ENCODE measurements around the gene SPAG8.

SPAG8 gene

GRCh38 chr9:35811381-35812024 is 559 bp downstream of the SPAG8 start:
- DNase-seq (ENCODE audit: low read depth in 2 of 2), result no peak

DNA sequence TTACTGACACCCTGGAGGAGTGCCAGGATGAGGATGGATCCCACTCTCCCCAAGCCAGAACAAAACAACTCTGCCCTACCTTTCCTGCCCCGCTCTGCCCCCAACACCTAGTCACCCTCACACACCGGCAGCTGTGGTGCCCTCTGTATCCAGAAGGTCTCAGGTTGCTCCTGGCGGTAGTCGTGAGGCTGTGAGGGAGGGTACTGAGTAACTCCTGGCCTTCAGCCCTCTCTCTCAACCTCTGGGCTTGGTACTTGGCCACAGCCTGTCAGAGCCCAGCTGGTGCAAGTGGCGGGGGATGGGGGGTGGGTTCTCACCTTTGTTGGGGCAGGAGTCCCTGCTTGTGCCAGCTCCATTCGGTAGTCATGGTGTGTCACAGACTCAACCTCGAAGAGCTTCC is 1.9 kb downstream of the SPAG8 start:
- no peak for DNase-seq (ENCODE audit: low read depth in 2 of 2)

GRCh38 chr9:35808433-35808832 is 3.6 kb downstream of the SPAG8 start:
- DNase-seq (ENCODE audit: low read depth in 2 of 2), result no peak

- DNase-seq (ENCODE audit: low read depth in 2 of 2), result no peak
Measured at GRCh38 chr9:35806101-35806500, 6.0 kb downstream of the SPAG8 start.

DNA sequence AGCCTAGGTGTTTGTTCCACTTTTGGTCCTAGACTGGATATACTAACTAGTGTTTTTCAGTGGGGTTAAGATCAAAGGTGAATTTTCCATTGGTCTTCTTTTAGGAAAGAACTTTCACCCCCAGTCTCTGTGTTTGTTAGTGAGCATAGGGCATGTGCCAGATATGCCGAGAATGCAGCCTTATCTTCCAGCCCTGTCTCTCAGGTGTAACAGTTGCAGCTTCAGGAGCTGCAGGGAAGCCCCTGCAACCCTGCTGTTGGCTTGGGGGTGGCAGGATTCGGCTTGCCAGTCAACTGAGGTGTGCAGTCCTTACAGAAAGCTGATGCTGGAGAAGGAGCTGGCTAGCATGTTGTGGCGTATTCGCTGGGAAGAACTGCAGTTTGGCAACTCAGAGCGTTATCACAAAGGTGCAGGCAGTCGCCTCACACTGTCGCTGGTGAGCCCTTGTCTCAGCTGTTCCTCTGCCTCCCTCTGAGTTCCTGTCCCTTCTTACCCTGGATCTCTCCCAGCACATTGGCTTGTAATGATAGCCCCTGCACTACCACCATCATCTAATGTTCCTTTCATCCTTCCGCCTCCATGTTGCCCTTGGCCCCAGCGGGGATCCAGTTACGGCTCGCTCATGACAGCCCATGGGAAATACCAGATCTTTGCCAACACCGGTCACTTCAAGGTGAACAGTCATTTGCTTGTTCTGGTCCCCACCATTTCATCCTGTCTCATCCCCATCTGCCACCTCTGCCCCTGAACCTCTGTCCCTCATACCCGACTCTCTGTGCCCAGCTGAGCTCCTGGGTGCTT is 10.5 kb downstream of the SPAG8 start:
- no peak for DNase-seq (ENCODE audit: low read depth in 2 of 2)

DNA sequence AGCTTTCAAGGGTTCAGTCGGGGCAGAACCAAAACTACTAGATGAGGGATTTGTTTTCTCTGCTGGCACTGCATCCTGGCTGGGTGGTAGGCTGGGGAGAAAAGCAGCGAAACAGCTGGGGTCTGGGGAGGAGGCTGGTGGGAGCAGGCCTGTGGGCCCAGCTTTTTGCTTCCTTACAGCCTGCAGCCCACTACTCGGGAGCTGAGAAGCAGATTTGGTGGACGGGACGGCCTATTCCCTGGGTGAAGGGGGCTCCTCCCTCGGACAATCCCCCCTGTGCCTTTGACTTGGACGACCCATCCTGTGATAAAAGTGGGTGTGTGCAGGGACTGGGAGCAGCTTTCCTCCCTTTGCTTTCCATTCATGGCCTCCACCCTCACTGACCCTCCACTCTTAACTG is 11.5 kb downstream of the SPAG8 start:
- no peak for DNase-seq (ENCODE audit: low read depth in 2 of 2)

GRCh38 chr9:35798658-35799374 is 13.2 kb downstream of the SPAG8 start:
- DNase-seq (ENCODE audit: low read depth in 2 of 2), result no peak

DNA sequence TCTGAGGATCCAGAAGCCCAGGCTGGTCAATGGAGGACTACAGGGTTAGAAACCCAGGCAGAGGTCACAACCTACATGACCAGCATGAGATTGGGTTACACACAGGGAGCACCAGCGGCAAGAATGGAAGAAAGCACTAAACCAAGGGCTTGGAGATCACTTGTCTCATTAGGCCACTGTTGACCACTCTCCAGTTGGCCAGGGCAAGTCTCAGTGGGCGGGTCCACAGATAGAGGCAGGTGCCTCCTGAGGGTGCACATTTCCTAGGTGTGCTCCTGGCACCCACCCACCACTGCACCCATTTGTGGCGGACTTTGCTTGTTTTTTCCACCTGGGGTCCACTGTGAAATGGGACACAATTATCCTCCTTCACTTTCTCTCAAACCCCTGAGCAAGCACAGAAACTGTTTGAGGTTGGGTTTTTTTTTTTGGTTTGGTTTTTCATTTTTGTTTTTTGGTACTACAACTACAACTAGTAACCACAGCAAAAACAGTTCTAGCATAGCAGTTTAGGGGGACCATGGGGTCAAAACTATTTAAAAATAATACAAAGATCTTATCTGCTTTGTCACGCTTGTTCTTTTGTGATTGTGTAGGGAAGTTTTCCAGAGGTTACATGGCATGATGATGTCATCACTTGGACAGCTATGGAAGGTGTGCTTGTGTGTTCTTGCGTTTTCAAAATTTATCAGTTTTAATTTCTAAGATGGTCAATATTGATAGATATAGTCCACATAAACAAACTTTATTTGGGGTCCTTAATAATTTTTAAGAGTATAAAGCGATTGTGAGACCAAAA is 14.6 kb downstream of the SPAG8 start:
- no peak for DNase-seq (ENCODE audit: low read depth in 2 of 2)

DNA sequence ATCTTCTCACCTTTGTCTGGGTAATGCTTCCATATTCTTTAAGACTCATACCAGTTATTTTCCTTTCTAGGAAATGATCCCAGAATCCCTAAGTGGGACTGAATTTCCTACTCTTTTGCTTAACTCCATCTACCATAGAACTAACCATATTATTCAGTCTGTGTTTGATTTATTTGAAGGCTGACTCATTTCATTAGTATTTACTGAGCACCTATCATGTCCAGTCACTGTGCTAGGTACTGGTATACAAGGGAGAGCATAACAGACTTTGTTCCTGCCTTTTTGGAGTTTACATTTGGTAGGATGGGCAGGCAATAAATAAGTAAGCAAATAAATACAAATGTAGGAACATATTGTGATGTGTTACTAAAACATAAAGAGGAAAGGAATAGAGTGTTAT is 16.4 kb downstream of the SPAG8 start:
- DNase-seq (ENCODE audit: low read depth in 2 of 2), result no peak

GRCh38 chr9:35793461-35793860 is 18.6 kb downstream of the SPAG8 start:
- no peak for DNase-seq (ENCODE audit: low read depth in 2 of 2)

GRCh38 chr9:35792826-35793225 is 19.2 kb downstream of the SPAG8 start:
- no peak for DNase-seq (ENCODE audit: low read depth in 2 of 2)

GRCh38 chr9:35792024-35792813 is 19.8 kb downstream of the SPAG8 start:
- DNase-seq (ENCODE audit: low read depth in 2 of 2), result no peak

DNA sequence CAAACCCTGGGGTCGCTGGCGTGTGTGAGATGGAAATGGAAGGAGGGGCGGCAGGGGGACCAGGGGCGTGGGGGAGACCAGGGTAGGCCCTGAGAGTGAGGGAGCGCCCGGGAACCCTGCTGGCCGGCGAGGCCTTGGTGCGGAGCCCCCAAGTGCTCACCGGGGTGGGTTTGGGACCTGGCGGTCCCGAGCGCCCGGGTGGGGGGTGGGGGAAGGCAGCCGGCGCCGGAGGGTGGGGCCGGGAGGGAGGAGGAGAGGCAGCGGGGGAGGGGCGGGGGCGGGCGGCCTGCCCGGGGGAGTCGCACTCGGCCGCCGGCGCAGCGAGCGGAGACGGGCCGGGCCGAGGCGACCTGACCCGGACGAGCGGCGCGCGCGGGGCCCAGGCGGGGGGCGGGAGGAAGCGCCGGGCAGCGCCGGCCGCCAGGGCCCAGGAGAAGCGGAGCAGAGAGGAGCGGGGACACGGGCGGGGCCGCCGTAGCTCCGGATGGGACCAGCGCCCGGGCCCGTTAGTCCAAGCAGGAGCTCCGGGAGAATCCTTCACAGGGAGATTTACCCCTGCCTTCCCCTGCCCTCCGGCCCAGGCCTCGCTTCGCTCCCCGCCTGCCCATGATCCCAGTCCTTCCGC is 20.7 kb downstream of the SPAG8 start, which contains the start of gene NPR2:
NPR2 (plus strand) TSS at position 295 of the 625 bp plus-strand sequence. CDS start 818 bp downstream, outside the sequence.
- no peak for DNase-seq (ENCODE audit: low read depth in 2 of 2)

GRCh38 chr9:35790385-35791296 is 21.4 kb downstream of the SPAG8 start:
- peak; percentile 63 to 70 for DNase-seq (ENCODE audit: low read depth in 2 of 2)

- DNase-seq (ENCODE audit: low read depth in 2 of 2), result no peak
Measured at GRCh38 chr9:35790025-35790384, 22.1 kb downstream of the SPAG8 start.

DNA sequence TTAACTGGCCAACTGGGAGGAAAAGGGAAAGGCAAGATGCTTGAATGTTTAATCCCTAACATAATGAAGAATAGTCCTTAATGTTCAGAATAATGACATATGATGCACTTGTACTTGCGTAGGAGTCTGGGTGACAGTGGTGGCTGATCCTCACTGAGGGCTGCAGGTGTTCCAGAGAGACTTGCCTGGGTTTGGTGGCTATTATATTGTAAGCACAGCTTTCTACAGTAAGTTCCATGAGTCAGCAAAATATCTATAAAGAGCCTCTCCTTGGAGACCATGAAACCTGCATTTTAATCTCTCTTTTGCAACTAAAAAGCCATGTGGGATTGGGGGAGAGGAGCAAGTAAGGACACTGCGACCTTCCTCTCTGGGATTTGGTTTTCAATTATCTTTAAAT is 22.5 kb downstream of the SPAG8 start:
- DNase-seq (ENCODE audit: low read depth in 2 of 2), result no peak

DNA sequence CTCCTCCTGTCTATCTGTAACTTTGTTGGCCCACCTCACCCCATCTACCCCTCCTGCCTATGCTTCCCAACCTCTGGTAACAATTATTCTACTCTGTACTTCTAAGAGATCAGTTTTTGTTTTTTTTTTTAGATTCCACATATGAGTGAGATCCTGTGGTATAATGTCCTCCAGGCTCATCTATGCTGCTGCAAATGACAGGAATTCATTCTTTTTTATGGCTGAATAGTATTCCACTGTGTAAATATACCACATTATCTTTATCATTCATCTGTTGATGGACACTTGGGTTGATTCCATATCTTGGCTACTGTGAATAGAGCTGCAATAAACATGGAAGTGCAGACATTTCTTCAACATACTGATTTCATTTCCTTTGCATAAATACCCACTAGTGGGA is 28.6 kb downstream of the SPAG8 start:
- no peak for DNase-seq (ENCODE audit: low read depth in 2 of 2)

GRCh38 chr9:35781066-35781465 is 31.0 kb downstream of the SPAG8 start:
- DNase-seq (ENCODE audit: low read depth in 2 of 2), result no peak

DNA sequence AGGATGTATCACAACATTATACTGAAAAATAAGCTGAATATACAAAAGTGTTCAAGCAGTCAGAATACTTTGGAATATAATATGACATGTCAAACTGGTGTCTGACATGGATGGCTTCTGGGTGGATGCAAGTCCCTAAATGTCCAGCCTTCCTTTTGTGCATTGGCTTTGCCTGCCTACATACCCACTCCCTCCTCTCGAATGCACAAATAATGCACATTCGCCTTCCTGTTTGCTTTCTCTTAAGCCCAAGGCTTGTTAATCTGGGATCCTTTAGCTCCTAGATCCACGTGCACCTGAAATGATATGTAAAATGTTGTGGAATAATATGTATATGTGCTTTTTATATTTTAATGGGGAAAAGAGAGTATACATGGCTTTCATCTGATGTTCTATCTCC is 33.6 kb downstream of the SPAG8 start:
- DNase-seq (ENCODE audit: low read depth in 2 of 2), result no peak

DNA sequence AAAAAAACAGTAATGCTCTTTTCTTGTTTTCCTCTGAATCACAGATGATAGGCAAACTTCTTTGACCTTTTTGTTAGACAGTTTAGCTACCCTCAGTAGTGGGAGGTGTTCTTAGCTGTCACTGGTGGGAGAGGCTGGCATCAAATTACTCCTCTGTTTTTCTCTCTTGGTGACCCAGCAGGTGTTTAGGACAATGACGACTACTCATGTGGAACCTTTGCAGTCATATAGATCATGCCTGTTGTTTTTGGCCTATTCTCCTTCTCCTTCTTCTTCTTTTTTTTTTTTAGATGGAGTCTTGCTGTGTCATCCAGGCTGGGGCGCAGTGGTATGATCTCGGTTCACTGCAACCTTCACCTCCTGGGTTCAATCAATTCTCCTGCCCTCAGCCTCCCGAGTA is 36.0 kb downstream of the SPAG8 start:
- DNase-seq (ENCODE audit: low read depth in 2 of 2), result no peak
